ENCODE measurements around the gene CNDP2.

GRCh38 chr18:74514860-74515495 is 18.8 kb downstream of the CNDP2 start:
- TF ChIP-seq MED13 (CRISPR knock-in tag; IDR thresholded peaks at IDR 0.05) = no peak
- no peak for TF ChIP-seq TFE3 (CRISPR knock-in tag; IDR thresholded peaks at IDR 0.05)
- TF ChIP-seq CTCF (CRISPR knock-in tag; IDR thresholded peaks at IDR 0.05) = no peak
- no peak for TF ChIP-seq ZNF441 (CRISPR knock-in tag; IDR thresholded peaks at IDR 0.05; ENCODE audit: borderline replicate concordance)
- TF ChIP-seq ZIK1 (CRISPR knock-in tag; IDR thresholded peaks at IDR 0.05; ENCODE audit: borderline replicate concordance, low read depth) = no peak
- TF ChIP-seq TOPORS (CRISPR knock-in tag; IDR thresholded peaks at IDR 0.05) = no peak
- TF ChIP-seq FOXC1 (CRISPR knock-in tag; IDR thresholded peaks at IDR 0.05; ENCODE audit: borderline replicate concordance) = no peak
- no peak for TF ChIP-seq POLR2AphosphoS5 (IDR thresholded peaks at IDR 0.05; ENCODE audit: low read depth, low read length)
- TF ChIP-seq JUN (CRISPR knock-in tag; IDR thresholded peaks at IDR 0.05) = no peak
- no peak for TF ChIP-seq ZNF331 (CRISPR knock-in tag; IDR thresholded peaks at IDR 0.05)
- no peak for TF ChIP-seq ZNF652 (CRISPR knock-in tag; IDR thresholded peaks at IDR 0.05; ENCODE audit: borderline replicate concordance, low read depth)
- TF ChIP-seq EZH2 (conservative IDR thresholded peaks at IDR 0.05; ENCODE audit: low read depth, low read length) = no peak

Measured in HepG2 (cell line).